Lung (tissue), 12 donors: ENCODE data around the gene ZNF394. TPM values are rescaled to one million over a fixed set of nuclear protein-coding genes. Genes with fewer than 3 reads are reported as not detected.

Experiments used
- ATAC-seq: fragments of 200-7000 bp; cut with Tn5 transposase; one replicate; pipeline ENCODE4 v1.9.1; 2020; ENCODE audit warnings: moderate number of reproducible peaks; ENCODE audit not compliant: insufficient read depth, low FRiP score
- DNase-seq, 3 donors: peaks; one replicate each; pipeline ENCODE4 v3.0.0-alpha.2; 2013 to 2017
- H3K27ac ChIP-seq, 2 donors: one replicate each; pipeline ENCODE4 v1.5.1; 2013; ENCODE audit warnings: mild to moderate bottlenecking in 2 of 2, moderate library complexity in 2 of 2, control low read depth in 1 of 2, inconsistent platforms in 1 of 2, low read depth in 1 of 2, low read length in 1 of 2
- H3K27me3 ChIP-seq, 3 donors: one replicate each; pipeline ENCODE4 v1.5.1; 2013; ENCODE audit warnings: low read length in 2 of 3; ENCODE audit not compliant: control insufficient read depth in 3 of 3, insufficient read depth in 3 of 3
- H3K36me3 ChIP-seq, 4 donors: one replicate each; pipeline ENCODE4 v1.5.1; 2013; ENCODE audit warnings: low read length in 4 of 4, mild to moderate bottlenecking in 1 of 4, moderate library complexity in 1 of 4; ENCODE audit not compliant: control insufficient read depth in 4 of 4, insufficient read depth in 4 of 4
- H3K4me1 ChIP-seq, 5 donors: one replicate each; pipeline ENCODE4 v1.5.1; 2013; ENCODE audit warnings: low read length in 5 of 5, mild to moderate bottlenecking in 2 of 5, moderate library complexity in 1 of 5; ENCODE audit not compliant: control insufficient read depth in 5 of 5, insufficient read depth in 5 of 5
- H3K4me3 ChIP-seq: one replicate; pipeline ENCODE4 v1.5.1; 2013; ENCODE audit warnings: mild to moderate bottlenecking, control low read depth, moderate library complexity
- H3K9ac ChIP-seq, 2 donors: one replicate each; pipeline ENCODE4 v1.5.1; 2013; ENCODE audit warnings: low read length in 2 of 2, control low read depth in 1 of 2; ENCODE audit not compliant: insufficient read depth in 1 of 2
- H3K9me3 ChIP-seq, 4 donors: one replicate each; pipeline ENCODE4 v1.5.1; 2013; ENCODE audit warnings: low read length in 3 of 4, mild to moderate bottlenecking in 1 of 4, moderate library complexity in 1 of 4; ENCODE audit not compliant: control insufficient read depth in 4 of 4, insufficient read depth in 3 of 4
- WGBS, 2 donors: extraction: QIAGEN DNeasy Blood & Tissue Kit; methylation state at CpG; one replicate each; pipeline ENCODE4 v1.1.7; 2013; 5-methylcytosine and 5-hydroxymethylcytosine counted together
- polyA plus RNA-seq, 2 donors: library from polyadenylated mRNA; stranded (reverse); fragments of 200-250 nt; gene quantifications; one replicate each; pipeline ENCODE4 v1.2.1, GENCODE V29; 2013
- total RNA-seq, 2 donors: library from RNA; depleted of rRNA in 1 of 2; stranded (reverse); fragments of >200 nt in 1 of 2; gene quantifications; one replicate each; pipeline ENCODE4 v1.2.1, GENCODE V29; 2014 to 2021
- TF ChIP-seq, protein P1 (sequence below): IDR thresholded peaks from 2 replicates; pipeline ENCODE4 v1.5.1; 2012; ENCODE audit warnings: mild to moderate bottlenecking; ENCODE audit errors: control extremely low read depth, extremely low read depth
- donor health status: control.
- donor health status: control.
- donor health status: Bipolar disorder and iron deficiency.
- donor health status: healthy.
- donor health status: DM: yes; HTN: yes; CAD: no.

ZNF394 gene
- total and polyA plus RNA-seq, 4 donors: 18.5 to 44.5 (median 26.4) TPM

DNA sequence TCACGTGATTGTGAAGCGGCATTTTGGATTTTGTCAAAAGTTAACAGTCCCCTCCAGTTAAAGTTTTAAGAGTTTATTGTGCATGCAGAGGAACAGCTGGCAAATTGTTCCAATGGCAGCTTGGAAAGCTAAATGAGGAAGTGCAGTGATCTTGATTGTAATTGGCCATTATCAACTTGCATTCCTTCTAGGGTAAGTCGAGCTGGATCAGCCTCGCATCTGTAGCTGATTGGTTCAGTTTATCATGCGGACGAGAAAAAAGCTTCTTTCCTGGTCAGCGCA is 26.8 kb downstream of the ZNF394 start:
- 1 to 4% methylated on average over 7 of the region's 7 CpGs for WGBS, 2 donors
- Histone ChIP-seq H3K4me3 (peak overlapping the region; percentile 77), H3K9me3 (no peaks in the 10 kb centered on the region), H3K36me3 (peaks cover 0 to 4% (median 2%) of the 10 kb centered on the region in 4 donors), H3K4me1 (peaks cover 0 to 8% (median 6%) of the 10 kb centered on the region in 5 donors), H3K27me3 (no peaks in the 10 kb centered on the region), H3K27ac (peak overlapping the region in 1 of 2 donors; percentile 87), H3K9ac (peak overlapping the region; percentile 50 to 90)
- DNase-seq: peak; percentile 32 to 65 (median 65)
- TF ChIP-seq, protein P1, sequence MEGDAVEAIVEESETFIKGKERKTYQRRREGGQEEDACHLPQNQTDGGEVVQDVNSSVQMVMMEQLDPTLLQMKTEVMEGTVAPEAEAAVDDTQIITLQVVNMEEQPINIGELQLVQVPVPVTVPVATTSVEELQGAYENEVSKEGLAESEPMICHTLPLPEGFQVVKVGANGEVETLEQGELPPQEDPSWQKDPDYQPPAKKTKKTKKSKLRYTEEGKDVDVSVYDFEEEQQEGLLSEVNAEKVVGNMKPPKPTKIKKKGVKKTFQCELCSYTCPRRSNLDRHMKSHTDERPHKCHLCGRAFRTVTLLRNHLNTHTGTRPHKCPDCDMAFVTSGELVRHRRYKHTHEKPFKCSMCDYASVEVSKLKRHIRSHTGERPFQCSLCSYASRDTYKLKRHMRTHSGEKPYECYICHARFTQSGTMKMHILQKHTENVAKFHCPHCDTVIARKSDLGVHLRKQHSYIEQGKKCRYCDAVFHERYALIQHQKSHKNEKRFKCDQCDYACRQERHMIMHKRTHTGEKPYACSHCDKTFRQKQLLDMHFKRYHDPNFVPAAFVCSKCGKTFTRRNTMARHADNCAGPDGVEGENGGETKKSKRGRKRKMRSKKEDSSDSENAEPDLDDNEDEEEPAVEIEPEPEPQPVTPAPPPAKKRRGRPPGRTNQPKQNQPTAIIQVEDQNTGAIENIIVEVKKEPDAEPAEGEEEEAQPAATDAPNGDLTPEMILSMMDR: no peak
- no peak for ATAC-seq

DNA sequence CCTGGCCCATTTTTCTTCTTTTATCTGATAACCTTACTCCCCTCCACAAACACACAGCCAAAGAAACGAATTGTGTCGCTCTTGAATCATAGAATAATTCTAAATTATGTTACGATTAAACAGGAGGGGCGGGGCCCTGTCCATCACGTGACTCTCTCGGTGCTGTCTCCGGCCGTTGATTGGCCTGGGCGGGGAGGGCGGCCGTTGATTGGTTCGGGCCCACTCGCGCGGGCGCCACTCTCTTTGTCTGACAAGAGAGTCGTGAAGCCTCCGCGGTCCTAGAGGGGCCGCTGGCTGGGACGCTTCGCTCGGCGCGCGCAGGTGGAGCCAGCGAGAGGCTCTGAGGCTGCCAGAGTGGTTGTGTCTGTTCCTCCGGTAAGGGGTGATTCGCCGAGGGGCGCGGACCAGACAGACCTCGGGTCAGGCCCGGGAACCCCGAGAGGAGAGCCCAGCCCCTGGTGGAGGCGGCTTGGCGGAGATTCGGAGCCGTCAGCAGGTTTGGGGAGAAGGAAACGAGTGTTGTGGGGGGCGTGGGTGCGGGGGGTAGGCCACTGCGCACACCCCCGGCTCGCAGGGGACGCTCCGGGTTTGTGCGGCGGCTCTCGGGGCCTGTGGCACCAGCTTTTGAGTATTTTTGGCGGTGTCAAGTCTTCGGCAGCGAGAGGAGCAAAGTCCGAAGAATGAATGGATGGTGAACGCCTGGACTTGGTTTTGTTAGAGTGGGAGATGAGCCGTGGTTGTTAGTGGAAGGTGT is 27.3 kb downstream of the ZNF394 start, which contains the start of gene ZNF789:
ZNF789 (plus strand) TSS at position 330 of the 754 bp plus-strand sequence. CDS start 3,567 bp downstream, outside the sequence.
- Histone ChIP-seq H3K36me3 (peaks cover 0 to 2% (median 0%) of the 10 kb centered on the region in 4 donors), H3K4me3 (peak within 1 kb of the TSS; percentile 77), H3K27me3 (no peaks in the 10 kb centered on the region), H3K9ac (peak within 1 kb of the TSS; percentile 50 to 90), H3K27ac (peak within 1 kb of the TSS; percentile 87 to 96), H3K9me3 (no peaks in the 10 kb centered on the region), H3K4me1 (peaks cover 0 to 8% (median 6%) of the 10 kb centered on the region in 5 donors)
- WGBS, 2 donors: 0% methylated on average over 56 of the region's 56 CpGs
- DNase-seq (peak; percentile 96 to 98 (median 97)), ATAC-seq (peak; percentile 99)
- TF ChIP-seq, protein P1: no peak

DNA sequence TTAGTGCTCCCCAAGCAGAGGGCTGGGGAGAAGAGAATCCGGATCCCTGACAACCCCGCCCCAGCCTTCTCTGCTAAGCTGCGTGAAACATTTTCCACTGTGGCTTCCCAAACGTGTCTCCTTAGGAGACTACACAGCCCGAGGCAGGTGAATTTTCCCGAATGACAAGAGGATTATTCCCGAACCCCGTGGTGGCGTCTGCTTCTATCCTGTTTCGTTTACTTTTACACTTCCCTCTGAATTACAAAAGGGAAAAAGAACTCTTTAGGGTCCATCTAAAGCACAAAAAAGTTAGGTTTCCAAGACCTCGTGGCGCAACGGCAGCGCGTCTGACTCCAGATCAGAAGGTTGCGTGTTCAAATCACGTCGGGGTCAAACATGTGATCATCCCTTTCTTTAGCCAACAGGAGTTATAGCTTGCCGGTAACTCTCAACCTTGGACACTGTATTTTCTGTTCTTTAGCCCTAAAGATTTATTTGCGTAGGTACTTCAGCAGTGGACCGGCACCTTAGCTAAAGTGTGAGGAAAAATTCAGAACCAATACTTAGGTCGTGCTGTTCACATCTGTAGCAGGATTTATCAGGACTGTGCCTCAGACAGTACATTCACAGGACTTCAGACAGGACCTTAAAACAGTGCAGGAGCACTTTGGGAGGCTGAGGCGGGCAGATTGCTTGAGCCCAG is 30.6 kb downstream of the ZNF394 start:
- Histone ChIP-seq H3K27ac (peak overlapping the region in 1 of 2 donors; percentile 1), H3K4me3 (no peak overlapping the region)
- no peak for DNase-seq

More for the DNA sequence above, 30.6 kb downstream of the ZNF394 start:
- ATAC-seq: no peak
- WGBS, 2 donors: 46 to 48% methylated on average over 23 of the region's 23 CpGs
- TF ChIP-seq, protein P1: no peak
- H3K4me1 ChIP-seq: peaks cover 0 to 18% (median 8%) of the 10 kb centered on the region in 5 donors
- H3K9me3 ChIP-seq: no peaks in the 10 kb centered on the region
- no peak overlapping the region for H3K9ac ChIP-seq
- H3K36me3 ChIP-seq: no peaks in the 10 kb centered on the region
- no peaks in the 10 kb centered on the region for H3K27me3 ChIP-seq
